Measurements from ENCODE around the gene INPP4B. TPM values are rescaled to one million over a fixed set of nuclear protein-coding genes. Genes with fewer than 3 reads are reported as not detected.

Gene INPP4B
- polyA plus RNA-seq, 1 of the 3 experiments (the other 2 are of a cell fraction), result 0.08 TPM

GRCh38 chr4:142100941-142101340 lies 745.2 kb downstream of the INPP4B start:
- Histone ChIP-seq H3K9me3 (no peaks in the 10 kb centered on the region), H3K4me3 (ENCODE audit: low read depth in 2 of 2, low read length in 1 of 2) (no peak overlapping the region), H3K27ac (ENCODE audit: low read depth in 2 of 2, low read length in 1 of 2) (no peak overlapping the region), H3K4me2 (no peak overlapping the region), H4K20me1 (ENCODE audit: insufficient read depth) (no peaks in the 10 kb centered on the region), H3K36me3 (replicated peaks in 1 of 2; ENCODE audit: control insufficient read depth in 1 of 2, insufficient read depth in 2 of 2, low read length in 1 of 2) (no peaks in the 10 kb centered on the region), H3F3A (replicated peaks; ENCODE audit: insufficient read depth) (peaks cover 5% of the 10 kb centered on the region), H3K9me2 (no peaks in the 10 kb centered on the region), H3K27me3 (ENCODE audit: insufficient read depth) (no peaks in the 10 kb centered on the region), H2AFZ (ENCODE audit: low read depth) (peak overlapping the region; percentile 32; the same call in 1 of the 2 replicates), H3K9ac (no peak overlapping the region), H3K4me1 (ENCODE audit: control insufficient read depth in 1 of 2, insufficient read depth in 2 of 2, low read depth in 1 of 2, low read length in 1 of 2) (peaks cover 0 to 7% of the 10 kb centered on the region in 2 experiments; a peak in 3 of 4 replicates), H3K79me2 (ENCODE audit: insufficient read depth) (no peaks in the 10 kb centered on the region)
- CTCF ChIA-PET, result no interaction called here
- TF ChIP-seq JUND (IDR thresholded peaks at IDR 0.05) (no peak), CHD2 (IDR thresholded peaks at IDR 0.05; ENCODE audit: low read length, partially characterized antibody) (no peak), SMC3 (IDR thresholded peaks at IDR 0.05; ENCODE audit: low read depth, low read length) (no peak), TCF12 (IDR thresholded peaks at IDR 0.05) (no peak), REST (IDR thresholded peaks at IDR 0.05; ENCODE audit: low read depth, low read length) (no peak), CTCF (IDR thresholded peaks at IDR 0.05) (no peak), TEAD4 (IDR thresholded peaks at IDR 0.05; ENCODE audit: borderline replicate concordance, insufficient read depth) (no peak), NFIC (IDR thresholded peaks at IDR 0.05; ENCODE audit: borderline replicate concordance) (no peak), MAX (IDR thresholded peaks at IDR 0.05; ENCODE audit: low read depth) (no peak), EZH2phosphoT487 (IDR thresholded peaks at IDR 0.05; ENCODE audit: borderline replicate concordance, low read depth) (no peak), ELF1 (IDR thresholded peaks at IDR 0.05) (no peak), MEF2A (IDR thresholded peaks at IDR 0.05; ENCODE audit: borderline replicate concordance, low read depth) (no peak), PBX3 (IDR thresholded peaks at IDR 0.05) (no peak), FOXJ3 (CRISPR knock-in tag; IDR thresholded peaks at IDR 0.05) (no peak), FOXM1 (IDR thresholded peaks at IDR 0.05; ENCODE audit: low read depth) (no peak), TAF1 (IDR thresholded peaks at IDR 0.05; ENCODE audit: borderline replicate concordance, low read depth, low read length) (no peak), SIN3A (IDR thresholded peaks at IDR 0.05; ENCODE audit: borderline replicate concordance, low read depth, low read length) (no peak)
- DNase-seq, result no peak
- POLR2A ChIA-PET, result no interaction called here
